HG02571 (cell line): ENCODE measurements around the gene SV2C.
"Not testable (repeated sequence)": the region's sequence is repeated elsewhere in the genome, so short reads cannot be mapped to it uniquely, and the experiment has no call there.

Source experiments
- ATAC-seq: cut with Tn5 transposase; IDR thresholded peaks from one replicate; pipeline ENCODE4 v1.9.1; 2021; ENCODE audit warnings: mild to moderate bottlenecking, moderate library complexity; ENCODE audit not compliant: unreplicated experiment

The SV2C gene, protein sequence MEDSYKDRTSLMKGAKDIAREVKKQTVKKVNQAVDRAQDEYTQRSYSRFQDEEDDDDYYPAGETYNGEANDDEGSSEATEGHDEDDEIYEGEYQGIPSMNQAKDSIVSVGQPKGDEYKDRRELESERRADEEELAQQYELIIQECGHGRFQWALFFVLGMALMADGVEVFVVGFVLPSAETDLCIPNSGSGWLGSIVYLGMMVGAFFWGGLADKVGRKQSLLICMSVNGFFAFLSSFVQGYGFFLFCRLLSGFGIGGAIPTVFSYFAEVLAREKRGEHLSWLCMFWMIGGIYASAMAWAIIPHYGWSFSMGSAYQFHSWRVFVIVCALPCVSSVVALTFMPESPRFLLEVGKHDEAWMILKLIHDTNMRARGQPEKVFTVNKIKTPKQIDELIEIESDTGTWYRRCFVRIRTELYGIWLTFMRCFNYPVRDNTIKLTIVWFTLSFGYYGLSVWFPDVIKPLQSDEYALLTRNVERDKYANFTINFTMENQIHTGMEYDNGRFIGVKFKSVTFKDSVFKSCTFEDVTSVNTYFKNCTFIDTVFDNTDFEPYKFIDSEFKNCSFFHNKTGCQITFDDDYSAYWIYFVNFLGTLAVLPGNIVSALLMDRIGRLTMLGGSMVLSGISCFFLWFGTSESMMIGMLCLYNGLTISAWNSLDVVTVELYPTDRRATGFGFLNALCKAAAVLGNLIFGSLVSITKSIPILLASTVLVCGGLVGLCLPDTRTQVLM

DNA sequence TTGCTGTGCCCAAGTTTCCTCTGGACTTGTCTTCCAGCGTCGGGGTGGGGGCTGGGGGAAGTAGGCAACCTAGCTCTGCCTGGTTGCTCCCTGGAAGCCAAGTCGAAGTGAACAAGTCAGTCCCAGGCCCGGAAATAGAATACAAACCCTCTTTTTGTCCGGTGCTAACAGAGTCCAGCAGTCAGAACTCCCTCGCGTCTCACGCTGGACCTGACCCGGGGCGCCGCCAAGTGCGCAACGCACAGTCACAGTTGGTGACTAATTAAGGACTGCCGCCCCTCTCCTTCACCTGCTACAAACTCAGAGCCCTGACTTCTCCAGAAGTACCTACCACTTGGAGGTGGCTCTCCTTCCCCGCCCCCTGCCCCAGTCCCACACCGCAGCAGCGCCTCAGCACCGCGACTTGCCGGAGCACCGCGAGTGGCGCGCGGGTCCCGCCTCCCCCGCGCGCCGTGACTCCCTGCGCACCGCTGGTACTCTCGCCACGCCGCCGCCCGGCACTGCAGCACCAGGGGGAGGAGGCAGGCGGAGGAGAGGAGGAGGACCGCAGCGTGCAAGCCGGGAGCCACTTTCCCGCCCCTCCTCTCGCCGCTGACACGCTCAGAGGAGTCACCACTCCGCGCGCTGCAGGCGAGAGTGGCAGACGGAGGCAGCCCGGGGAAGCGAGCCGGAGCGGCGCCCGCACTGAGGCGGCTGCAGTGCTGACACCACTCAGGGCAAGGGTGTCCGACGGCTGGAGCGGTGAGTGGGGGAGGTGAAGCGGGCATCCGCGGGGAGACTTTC, at the start of gene SV2C:
Gene SV2C, plus strand, starts transcription at position 612 of the 783 bp plus-strand sequence. CDS start 48,368 bp downstream, outside the sequence.
- ATAC-seq: no peak

DNA sequence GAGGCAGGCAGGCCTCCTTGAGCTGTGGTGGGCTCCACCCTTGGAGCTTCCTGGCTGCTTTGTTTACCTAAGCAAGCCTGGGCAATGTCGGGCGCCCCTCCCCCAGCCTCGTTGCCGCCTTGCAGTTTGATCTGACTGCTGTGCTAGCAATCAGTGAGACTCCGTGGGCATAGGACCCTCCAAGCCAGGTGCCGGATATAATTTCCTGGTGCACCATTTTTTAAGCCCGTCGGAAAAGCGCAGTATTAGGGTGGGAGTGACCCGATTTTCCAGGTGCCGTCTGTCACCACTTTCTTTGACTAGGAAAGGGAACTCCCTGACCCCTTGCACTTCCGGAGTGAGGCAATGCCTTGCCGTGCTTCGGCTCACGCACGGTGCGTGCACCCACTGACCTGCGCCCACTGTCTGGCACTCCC, 45.4 kb upstream of the SV2C start:
- ATAC-seq: not testable (repeated sequence)

DNA sequence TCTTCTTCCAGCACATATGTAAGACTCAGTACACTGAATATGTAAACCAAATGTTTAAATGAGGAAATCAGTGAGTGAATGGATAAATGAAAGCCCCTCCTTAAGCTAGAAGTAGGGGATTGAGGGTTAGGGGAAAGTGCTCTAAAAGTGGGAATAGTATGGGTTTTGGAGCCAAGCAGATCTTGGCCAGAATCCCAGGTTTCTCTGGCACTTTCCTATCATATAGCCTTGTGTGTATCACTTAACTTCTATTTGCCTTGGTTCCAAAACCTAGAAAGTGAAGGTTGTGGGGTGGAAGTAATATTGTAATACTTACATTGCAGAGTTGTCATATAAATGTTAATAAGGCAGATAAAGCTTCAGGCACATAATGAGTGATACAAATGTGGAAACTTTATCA, 45.0 kb upstream of the SV2C start:
- ATAC-seq: no peak

DNA sequence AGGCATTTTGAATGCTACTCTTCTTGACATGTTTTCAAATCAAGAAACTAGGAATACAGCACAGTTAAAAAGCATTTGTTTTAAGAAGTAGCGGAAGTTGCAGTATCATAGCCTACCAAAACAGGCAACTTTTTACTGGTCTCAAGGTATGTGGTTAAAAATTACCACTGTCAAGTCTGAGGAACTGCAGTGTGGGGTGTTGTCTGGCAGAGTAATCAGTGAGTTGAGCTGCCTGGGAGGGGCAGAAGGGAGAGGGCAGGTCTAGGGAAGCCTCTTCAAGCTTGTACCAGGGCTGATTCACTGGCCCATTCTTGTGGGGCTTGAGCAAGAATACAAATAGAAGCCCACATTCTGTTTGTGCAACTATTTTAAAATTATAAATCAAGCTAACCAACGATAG, 42.4 kb upstream of the SV2C start:
- ATAC-seq: no peak

DNA sequence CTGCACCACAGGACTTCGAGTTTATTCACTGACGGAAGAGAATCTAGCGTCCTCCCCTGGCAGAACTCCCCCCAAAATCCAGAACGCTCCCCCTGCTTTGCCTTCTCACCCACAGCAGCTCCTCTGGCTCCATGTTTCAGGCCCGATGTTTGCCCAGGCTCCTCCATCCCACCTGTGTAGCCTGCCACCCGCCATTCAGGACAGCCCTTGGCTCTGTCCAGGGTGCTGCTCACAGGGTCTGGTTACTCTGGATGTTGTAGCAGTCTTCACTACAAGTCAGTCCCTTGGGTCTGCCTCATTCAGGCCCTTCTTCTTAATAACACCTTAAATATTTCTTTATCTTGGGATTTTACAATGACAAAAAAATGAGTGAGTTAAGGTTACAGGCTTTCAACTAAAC, 41.3 kb upstream of the SV2C start:
- ATAC-seq: no peak

DNA sequence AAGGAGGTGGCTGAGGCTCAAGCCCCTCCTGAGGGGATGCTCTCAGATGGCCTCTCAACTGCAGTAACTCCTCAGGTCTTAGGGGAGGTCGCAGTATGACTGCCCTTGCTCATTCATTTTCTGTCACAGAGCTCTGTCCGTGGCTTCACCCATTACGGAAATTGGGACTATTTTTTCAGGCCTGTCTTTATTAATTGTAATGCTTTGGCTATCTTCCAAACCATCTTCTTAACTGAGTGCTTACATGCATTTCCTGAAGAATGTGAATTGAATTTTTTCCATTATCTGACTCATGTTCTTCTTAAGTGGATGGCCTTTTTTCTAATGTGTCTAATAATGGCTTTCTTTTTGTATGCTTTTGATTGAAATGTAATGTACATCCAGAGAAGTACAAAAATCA, 36.4 kb upstream of the SV2C start:
- ATAC-seq: no peak

DNA sequence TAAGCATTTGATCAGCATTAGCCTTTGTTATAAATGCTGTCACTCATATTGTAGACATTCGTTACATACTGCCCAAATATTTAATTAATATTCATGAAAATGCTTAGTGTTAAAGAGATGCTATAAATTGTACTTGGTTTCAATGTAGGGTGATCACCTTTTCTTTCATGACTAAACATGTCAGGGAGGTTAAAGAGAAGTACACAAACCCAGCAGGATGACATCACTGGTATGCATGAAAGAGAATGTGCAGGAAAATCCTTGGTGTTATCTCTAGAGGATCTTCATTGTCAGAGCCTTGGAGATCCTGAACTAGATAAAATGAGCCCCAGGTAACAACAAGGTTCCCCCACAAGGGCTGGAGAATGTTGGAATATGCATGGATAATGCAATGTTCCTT, 33.0 kb upstream of the SV2C start:
- ATAC-seq: no peak

DNA sequence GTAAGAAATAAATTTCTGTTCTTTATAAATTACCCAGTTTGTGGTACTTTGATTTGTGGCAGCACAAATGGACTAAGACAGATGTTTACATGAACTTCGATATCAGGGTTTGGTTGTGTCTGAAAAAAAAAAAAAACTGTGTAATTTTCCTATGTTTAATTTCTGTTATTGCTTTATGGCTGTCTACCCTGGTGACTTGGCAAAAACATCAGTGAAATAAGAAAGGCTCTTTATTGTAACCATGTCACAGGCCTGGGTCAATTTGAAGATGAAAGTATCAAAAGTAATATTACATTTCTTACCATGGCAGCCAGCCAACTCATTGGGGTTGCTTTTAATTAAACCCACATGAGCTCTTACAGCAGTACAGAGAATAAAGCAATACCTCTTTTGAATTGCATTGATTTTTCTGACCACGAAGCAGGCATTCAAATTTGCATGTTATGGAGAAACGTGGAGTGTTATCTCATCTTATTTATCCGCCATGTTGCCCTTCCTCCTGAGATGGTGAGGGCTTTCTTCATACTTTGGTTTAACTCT, 20.6 kb upstream of the SV2C start:
- no peak for ATAC-seq

DNA sequence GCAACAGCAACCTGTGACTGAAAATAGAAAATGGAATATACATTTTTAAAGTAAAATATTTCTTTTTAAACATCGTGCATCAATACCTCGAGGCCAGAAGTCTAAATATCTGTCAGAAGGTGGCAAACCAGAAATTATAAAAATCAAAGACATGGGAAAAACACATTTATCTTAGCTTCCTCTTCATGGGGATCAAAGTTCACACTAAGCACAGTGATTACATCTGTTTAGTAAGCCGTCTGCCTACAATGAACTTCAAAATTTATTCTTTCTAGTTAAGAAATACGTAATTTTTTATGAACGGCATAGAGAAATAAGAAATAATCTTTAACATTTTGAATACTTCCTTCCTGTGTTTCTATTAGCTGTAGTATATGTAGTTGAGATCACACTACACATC, 17.9 kb upstream of the SV2C start:
- ATAC-seq: no peak

DNA sequence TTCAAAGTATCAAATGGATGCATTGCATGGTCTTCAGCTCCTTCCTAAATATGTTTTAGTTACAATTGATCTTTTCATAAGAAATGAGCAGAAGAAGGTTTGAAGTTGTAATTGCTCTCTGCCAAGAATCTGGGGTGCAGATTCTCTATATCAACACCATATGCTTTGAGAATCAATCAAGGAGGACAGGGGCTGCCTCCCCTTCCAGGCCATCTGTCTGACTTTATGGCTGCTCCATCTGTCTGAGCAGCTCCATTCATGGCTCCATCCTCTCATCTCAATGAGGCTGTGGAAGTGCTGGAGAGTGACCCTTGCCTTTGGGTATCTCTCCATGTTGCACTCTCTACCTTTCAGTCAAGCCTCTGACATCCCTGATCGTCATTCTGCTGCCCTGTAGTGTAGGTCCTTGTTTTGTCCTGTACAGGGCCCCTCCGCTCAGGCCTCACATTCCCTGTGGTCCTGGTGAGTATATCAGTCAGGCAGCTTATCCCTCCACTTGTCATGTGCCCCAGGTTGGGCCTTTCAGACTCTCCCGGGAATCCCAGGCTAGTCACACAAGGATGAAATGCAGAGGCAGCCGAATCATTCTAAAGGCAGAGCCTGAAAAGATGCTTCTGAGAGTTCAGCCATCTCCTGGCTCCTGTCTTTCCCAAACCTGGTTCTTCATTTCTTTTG, 14.0 kb upstream of the SV2C start:
- ATAC-seq: no peak

DNA sequence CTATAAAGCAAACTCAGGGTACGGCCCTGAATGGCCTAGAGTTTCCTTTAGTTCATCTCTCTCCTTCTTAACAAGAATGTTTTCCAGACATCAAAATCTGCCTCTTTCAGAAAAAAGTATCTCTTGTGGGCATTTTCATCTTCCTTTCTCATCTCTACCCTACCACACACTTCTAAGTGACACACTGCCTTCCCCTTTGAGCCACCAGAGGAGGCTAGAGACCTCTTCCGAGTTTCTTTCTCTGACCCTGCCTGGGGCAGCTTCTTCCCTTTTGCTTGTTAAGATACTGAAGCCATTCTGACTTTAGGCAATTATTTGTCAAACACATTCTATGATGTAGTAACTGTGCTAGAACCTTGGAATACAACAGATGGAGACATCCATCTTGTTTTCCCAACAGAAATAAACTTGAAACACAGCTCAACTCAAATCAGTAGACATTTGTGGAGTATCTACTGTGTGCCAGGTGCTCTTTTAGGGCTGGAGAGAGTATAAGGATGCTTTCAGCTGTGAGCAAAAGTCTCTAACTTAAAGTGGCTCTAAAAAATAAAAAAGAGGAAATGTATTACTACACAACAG, 8.6 kb upstream of the SV2C start:
- no peak for ATAC-seq

DNA sequence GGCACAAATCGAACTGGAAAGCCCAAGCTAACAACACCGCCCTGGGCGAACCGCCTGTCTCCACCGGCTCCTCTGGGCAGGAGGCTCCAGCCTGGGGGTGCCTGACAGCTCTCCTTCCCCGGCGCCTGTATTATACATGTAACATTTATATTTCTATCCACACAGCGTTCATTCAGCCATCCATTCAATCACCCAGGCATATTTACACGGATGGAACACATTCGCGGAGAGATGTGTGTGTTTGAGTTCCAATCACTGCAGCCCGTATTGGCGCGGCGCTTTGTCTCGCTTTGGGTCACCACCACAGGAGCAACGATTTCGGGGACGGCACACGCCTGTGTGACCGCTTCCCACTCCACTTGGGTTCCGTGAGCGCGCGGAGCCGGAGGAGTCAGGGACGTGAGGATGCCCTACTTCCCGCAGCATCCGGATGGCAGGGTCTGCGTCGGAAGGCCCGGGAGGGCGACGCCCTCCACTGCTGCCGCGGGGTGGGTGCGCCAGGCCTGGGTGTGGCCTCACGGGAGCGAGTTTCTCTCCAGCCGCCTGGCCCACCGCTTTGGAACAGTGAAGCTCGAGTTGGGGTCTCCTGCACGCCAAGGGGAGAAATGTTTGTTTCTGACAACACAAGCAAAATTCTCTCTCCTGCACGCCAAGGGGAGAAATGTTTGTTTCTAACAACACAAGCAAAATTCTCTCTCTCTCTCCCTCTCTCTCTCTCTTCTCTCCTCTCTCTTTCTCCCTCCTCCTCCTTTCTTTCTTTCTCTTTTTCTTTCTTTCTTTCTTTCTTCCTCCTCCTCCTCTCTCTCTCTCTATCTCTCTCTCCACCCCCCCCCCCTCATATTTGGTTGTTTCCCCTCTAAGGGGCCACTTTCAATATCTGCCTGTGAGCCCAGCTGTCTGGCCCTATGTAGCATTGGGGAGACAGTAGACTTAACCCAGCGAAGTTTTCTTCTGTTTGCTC, 1.1 kb upstream of the SV2C start:
- ATAC-seq: no peak

DNA sequence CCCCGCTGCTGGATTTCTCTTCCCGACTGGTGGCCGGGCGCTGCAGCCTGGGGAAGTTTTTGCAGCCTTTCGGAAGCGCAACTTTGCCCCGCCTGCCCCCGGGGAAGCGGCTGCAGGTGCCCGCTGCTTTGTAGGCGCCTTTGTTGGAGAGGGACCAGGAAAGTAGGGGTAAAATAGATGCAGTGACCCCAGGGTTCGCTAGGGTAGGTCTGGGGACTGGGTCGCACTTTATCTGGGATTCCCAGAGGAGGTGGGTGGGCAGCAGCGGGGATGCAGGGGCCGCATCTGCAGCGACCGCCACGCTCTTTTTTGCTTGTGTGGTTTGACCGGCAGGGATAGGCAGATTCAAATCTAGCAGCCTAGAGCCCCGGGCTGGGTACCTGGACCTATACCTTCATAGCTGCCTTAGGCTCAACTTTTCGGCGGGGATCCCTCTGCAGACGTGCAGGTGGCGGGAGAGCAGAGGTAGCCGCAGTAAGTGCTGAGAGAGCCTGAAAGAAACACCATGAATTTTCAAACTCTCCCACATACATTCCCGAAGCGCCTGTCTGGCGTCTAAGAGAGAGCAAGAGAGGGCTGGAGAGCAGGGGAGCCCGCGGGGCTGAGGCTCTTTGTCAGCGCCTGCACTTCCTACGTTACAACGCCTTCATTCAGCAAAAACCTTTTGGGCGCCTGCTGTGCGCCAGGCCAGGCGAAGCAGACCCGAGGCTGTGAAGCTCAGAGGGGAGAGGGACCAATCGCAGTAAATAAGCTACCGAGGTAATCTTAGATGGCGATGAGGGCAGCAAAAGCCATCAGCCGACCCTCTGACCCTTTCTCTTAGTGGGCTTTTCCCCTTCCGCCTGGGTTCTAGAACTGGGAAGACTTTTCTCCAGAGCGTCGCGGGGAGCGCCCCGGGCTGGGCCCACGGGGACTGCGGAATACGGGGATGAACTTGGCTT, 642 bp downstream of the SV2C start:
- no peak for ATAC-seq

DNA sequence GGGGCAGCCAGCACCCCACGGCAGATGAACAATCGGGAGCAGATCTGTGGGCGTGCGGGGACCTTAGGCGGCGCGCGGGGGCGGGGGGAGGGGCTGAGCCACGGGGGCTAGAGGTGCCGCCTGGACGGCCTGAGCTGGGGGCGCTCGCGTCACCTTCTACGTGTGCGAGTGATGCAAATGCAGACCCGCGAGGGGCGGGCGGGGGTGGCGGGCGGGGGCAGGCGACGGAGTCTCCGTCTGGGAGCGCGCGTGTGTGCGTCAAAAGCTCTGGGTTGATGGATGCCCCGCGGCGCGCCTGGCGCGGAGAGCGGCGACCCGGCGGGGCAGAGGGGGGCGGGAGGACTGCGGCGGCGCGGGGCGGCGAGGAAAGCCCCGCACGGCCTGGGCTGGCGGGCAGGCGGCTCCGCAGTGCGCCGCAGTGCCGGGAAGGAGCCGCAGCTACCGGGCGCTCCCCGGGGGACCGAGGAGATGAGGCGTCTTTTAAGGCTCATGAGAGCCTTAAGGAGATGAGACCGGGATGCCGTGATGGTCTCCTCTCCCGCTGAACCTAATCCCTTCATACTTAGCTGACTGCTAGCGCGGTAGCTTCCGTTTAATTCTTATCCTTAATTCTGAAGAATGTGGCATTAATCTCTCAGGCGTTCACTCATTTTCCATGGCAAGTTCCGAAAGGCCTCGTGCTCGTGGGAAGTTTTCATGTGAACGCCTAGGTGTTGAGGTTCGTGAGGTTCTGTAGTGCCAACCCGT, 1.5 kb downstream of the SV2C start:
- ATAC-seq: no peak

DNA sequence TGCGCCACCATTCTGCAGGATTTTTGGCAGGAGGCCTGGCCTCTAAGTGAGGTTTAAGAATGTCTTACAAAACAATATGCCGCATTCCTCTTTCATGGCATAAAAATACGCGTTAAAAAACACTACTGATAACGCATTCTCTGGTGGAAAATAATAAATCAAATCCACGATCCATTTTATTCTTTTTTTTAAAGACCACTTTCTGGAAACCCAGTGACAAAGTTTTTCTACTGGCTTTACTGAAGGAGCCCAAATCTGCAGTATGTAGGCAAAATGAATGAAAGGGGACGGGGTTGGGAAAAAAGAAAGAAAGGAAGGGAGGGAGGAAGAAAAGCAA, 2.0 kb downstream of the SV2C start:
- no peak for ATAC-seq

DNA sequence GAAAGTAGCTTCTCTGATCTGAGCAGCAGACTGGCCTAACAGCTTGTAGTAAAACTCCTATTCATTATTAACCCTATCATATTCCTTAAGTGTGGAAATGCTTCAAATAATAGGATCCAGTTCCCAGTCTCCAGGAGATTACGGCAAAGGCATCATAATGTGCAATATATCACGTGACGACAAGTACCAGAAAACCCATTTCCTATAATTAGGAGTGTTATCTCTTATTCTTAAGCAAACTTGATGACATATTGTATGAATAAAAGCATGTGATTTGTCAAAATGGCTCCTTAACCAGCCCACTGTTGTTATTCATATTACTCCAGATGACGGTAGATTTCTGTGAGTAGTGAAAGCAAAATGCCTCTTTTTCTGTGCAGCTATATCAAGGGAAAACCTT, 2.9 kb downstream of the SV2C start:
- ATAC-seq: no peak

DNA sequence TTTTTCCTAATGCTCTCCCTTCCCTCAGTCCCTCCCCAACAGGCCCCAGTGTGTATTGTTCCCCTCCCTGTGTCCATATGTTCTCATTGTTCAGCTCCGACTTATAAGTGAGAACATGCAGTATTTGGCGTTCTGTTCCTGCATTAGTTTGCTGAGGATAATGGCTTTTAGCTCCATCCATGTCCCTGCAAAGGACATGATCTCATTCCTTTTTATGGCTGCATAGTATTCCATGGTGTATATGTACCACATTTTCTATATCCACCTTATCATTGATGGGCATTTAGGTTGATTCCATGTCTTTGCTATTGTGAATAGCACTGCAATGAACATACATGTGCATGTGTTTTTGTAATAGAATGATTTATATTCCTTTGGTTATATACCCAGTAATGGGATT, 6.0 kb downstream of the SV2C start:
- not testable (repeated sequence) for ATAC-seq

DNA sequence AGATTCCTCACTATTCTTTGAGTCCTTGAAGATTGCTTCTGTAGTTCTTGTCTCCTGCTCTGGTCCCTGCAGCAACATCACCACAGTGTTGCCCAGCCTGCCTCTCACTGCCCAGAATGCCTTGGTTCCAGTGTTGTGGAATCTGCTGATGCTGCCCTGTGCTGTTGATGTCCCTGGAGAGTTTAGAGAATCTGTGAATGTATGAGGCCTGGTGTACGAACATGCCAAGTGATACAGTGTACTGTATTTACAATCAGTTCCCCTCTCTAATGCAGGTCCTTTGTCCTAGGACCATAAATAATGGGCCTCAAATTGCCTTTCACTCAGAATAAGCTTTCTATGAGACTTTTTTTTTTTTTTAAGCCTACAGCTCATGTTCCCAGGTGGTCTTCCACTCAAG, 8.2 kb downstream of the SV2C start:
- no peak for ATAC-seq
